Adrenal gland (tissue), 5 donors: ENCODE measurements around the gene TACC2.

ENCODE experiments used
- CTCF ChIP-seq, 6 experiments: fragments of 450-650 bp in 4 of 6; fragments of 200-600 bp in 2 of 6; sonication (generic) in 1 of 6; IDR thresholded peaks; 1 replicate in 5 of 6; 2 replicates in 1 of 6; pipeline versions ENCODE4 v1.5.1 to v1.8.0; 2016 to 2021; ENCODE audit warnings: antibody characterized with exemption in 6 of 6, mild to moderate bottlenecking in 2 of 6, moderate library complexity in 1 of 6
- POLR2A ChIP-seq, 2 donors: fragments of 450-650 bp; IDR thresholded peaks; one replicate each; pipeline ENCODE4 v1.6.1; 2017; ENCODE audit warnings: antibody characterized with exemption in 2 of 2, mild to moderate bottlenecking in 2 of 2, moderate library complexity in 1 of 2
- donor health status: DM: no; HTN: no; CAD: no.

- TF ChIP-seq CTCF (IDR thresholded peaks at IDR 0.05) (no peak), POLR2A (IDR thresholded peaks at IDR 0.05) (no peak)
These were observed 69.0 kb downstream of the TACC2 start for GRCh38 chr10:122057841-122058413.
